Stimulated activated naive CD8-positive, alpha-beta T cell treated with anti-CD3 and anti-CD28 coated beads, Interleukin-15, amount 100 ng/mL, for 72 hours (primary cell): ENCODE data around the gene OR5H1.

ENCODE experiments used
- ATAC-seq: fragments of 150-1000 bp; cut with Tn5 transposase; 2 replicates; pipeline ENCODE4 v1.10.0; 2021; ENCODE audit warnings: mild to moderate bottlenecking, moderate library complexity
- DNase-seq, 2 donors: peaks; one replicate each; pipeline ENCODE4 v3.0.0; 2021 to 2022
- H3K27ac Mint-ChIP-seq, 2 donors: one replicate each; pipeline ENCODE4 v1.8.0; 2022; ENCODE audit warnings: mild to moderate bottlenecking in 2 of 2, mixed read lengths in 2 of 2, moderate library complexity in 2 of 2
- H3K27me3 Mint-ChIP-seq: one replicate; pipeline ENCODE4 v1.8.0; 2022; ENCODE audit warnings: mixed read lengths
- H3K4me1 Mint-ChIP-seq: one replicate; pipeline ENCODE4 v1.8.0; 2022; ENCODE audit warnings: mild to moderate bottlenecking, mixed read lengths
- H3K4me3 Mint-ChIP-seq, 2 donors: one replicate each; pipeline ENCODE4 v1.8.0; 2022; ENCODE audit warnings: mild to moderate bottlenecking in 2 of 2, mixed read lengths in 2 of 2, moderate library complexity in 1 of 2
- H3K9me3 Mint-ChIP-seq, 2 donors: one replicate each; pipeline ENCODE4 v1.8.0; 2022; ENCODE audit warnings: mixed read lengths in 2 of 2

The OR5H1 gene

DNA sequence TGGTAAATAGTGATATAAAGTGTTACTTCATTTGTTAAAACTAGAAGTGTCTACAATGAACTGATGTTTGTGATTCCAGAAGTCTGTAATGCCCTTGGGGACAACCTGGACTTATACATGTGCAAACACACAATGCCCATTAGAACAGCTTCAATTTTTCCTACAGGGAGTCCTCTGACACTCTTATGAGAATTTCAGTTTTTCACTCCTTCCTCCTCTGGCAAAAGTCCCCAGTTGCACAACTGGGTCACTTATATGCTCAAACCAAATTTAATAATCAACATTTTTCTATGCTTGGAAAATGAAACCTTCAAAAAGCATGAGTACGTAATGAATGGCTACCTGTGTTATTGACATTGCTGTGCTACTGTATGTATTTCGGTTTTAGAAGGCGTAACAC, 35.9 kb downstream of the OR5H1 start, which contains the start of gene OR5H15:
TSS of gene OR5H15 (plus strand) at position 301 of the 400 bp plus-strand sequence. CDS start 2,004 bp downstream, outside the sequence.
- DNase-seq, result no peak
- Mint-ChIP-seq H3K9me3 (no peaks in the 10 kb centered on the region), H3K27ac (no peak within 1 kb of the TSS), H3K4me1 (no peaks in the 10 kb centered on the region), H3K4me3 (no peak within 1 kb of the TSS), H3K27me3 (peaks cover 8% of the 10 kb centered on the region)
- ATAC-seq, result no peak

DNA sequence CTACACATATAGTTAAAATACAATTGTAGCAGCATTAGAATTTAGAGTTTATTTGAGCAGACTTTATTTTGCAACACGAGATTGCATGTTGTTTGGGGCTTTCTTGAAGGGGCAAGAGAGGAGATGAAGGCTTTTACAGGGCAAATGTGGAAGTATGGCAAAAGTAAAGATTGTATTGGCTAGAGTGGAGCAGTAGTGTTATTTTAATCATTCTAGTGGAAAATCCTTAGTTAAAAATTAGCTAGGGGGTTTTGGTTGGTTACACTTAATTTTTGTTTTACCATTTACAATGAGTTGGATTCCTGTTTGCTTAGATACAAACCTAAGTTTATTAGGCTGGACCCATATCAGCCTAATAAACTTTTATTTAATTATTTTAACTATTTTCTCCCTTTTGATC, 40.5 kb downstream of the OR5H1 start:
- no peak overlapping the region for H3K27ac Mint-ChIP-seq
- DNase-seq (no peak), ATAC-seq (no peak)
- H3K4me3 Mint-ChIP-seq, result no peak overlapping the region
- no peaks in the 10 kb centered on the region for H3K4me1 Mint-ChIP-seq
- peaks cover 0 to 6% of the 10 kb centered on the region in 2 donors for H3K9me3 Mint-ChIP-seq
- H3K27me3 Mint-ChIP-seq, result no peaks in the 10 kb centered on the region

DNA sequence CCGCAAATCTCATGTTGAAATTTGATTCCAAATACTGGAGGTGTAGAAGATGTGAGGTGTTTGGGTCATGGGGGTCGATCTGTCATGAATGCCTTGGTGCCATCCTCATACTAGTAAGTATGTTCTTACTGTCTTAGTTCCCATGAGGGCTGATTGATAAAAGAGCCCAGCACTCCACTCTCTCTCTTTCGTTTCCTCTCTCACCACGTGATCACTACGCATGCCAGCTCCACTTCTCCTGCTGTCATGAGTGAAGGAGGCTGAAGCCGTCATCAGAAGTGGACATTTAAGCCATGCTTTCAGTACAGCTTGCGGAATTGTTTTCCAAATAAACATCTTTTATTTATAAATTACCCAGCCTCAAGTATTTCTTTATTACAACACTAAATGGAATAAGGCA, 42.1 kb downstream of the OR5H1 start:
- Mint-ChIP-seq H3K4me1 (no peaks in the 10 kb centered on the region), H3K27me3 (no peaks in the 10 kb centered on the region), H3K27ac (no peak overlapping the region), H3K4me3 (no peak overlapping the region), H3K9me3 (peaks cover 0 to 15% of the 10 kb centered on the region in 2 donors)
- ATAC-seq (no peak), DNase-seq (no peak)

DNA sequence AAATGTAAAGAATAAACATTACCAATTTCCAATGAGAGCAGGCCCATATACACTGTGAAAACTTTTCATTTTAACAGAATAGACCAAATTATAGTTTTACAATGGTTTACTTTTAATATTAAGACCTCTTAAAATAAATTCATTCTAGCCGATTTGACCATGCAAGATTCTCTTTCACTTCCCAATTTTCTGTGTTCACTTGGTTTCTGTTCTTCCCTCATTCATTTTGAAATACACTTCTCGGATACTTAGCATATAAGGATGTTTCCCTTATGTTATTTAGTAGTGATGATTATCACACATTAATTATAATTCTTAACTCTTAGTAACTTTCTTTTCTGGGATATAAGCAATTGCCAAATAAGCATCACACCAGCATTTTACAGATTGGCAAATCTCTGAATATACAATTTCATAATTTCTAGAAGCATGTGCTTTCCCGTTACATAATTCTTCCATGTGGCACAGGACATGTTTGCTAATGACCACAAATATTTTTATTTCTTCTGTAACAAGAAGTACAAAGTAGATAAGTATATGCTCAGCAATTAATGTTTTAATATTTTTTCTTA, 49.9 kb downstream of the OR5H1 start:
- no peak for ATAC-seq
- no peaks in the 10 kb centered on the region for H3K27me3 Mint-ChIP-seq
- H3K27ac Mint-ChIP-seq, result no peak overlapping the region
- DNase-seq, result no peak
- peaks cover 0 to 9% of the 10 kb centered on the region in 2 donors for H3K9me3 Mint-ChIP-seq
- no peaks in the 10 kb centered on the region for H3K4me1 Mint-ChIP-seq
- no peak overlapping the region for H3K4me3 Mint-ChIP-seq

DNA sequence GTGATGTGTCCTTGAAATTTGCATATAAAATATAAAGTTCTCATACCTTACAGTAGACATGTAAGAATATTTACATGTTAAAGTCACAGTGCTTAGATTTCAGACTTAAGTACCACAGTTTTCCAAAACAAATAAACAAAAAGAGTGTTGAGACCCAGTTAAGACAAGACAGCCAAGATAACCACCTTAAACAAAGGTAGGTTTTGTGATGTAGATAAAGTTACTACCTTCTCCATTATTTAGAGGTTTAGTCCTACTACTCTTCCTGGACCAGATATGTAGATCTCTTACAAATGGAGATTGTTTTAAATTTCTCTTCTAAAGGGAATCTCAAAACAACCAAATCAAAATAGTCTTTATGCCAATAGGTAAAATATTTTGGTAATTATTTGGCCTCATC, 51.7 kb downstream of the OR5H1 start:
- Mint-ChIP-seq H3K4me3 (no peak overlapping the region), H3K9me3 (peaks cover 0 to under 1% of the 10 kb centered on the region in 2 donors), H3K27me3 (no peaks in the 10 kb centered on the region), H3K27ac (no peak overlapping the region), H3K4me1 (no peaks in the 10 kb centered on the region)
- DNase-seq (no peak), ATAC-seq (no peak)

DNA sequence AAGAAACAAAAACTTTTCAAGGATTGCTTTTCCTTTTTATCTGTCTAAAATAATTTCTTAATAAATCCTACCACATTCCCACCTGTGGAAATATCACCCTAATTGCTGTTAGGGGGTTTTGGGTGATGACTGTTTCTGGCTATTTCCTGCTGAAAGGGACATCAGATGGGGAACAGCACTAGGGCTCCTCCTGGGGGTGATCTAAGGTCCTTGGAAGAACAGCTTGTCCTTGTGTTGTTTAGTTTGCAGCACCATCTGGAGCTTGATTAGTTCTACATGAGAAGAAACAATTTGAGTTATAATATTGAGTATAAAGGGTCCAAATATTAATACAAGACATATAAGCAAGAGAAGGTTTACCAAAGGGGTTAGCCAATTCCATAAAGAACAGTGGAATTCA, 54.7 kb downstream of the OR5H1 start:
- ATAC-seq (no peak), DNase-seq (no peak)
- Mint-ChIP-seq H3K9me3 (no peaks in the 10 kb centered on the region), H3K4me1 (peaks cover 7% of the 10 kb centered on the region), H3K4me3 (no peak overlapping the region), H3K27me3 (no peaks in the 10 kb centered on the region), H3K27ac (no peak overlapping the region)
